CD4-positive, alpha-beta T cell treated with Interleukin-17A for 4 hours (primary cell): ENCODE data around the gene RUBCN.

ENCODE experiments used
- DNase-seq: peaks from one replicate; pipeline ENCODE4 v3.0.0-alpha.2; 2020; ENCODE audit warnings: mixed read lengths

RUBCN gene

GRCh38 chr3:197736491-197737318 is at the start of gene RUBCN:
TSS of gene RUBCN (minus strand) at chr3:197736904. CDS start at chr3:197736719, 185 bp downstream.
- DNase-seq = peak; percentile 94

DNA sequence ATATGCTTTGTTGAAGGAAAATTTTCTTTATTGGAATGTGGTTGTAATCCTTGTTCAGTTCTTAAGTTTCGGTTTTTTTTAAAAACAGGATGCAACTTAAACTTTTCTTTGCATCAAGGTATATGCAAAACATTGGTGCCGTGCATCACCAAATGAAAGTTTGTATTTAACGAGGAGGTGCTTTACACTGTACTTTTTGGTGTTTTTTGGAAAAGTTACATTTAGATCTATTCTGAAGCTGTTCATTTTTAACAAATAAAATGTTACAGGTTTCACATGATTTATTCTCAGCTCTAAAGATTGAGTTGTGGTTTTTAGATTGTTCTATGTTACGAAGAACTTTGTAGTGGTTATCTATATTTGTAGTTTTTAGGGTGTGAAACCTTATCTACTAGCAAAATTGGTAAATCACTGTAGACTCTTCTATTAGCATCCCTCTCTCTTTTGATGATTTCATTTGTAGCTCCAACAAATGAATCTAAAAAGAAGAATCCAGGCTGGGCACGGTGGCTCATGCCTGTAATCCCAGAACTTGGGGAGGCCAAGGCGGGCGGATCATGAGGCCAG is 47.4 kb upstream of the RUBCN start:
- DNase-seq = no peak

- no peak for DNase-seq
Observed at GRCh38 chr3:197782230-197782629, 45.5 kb upstream of the RUBCN start.

DNA sequence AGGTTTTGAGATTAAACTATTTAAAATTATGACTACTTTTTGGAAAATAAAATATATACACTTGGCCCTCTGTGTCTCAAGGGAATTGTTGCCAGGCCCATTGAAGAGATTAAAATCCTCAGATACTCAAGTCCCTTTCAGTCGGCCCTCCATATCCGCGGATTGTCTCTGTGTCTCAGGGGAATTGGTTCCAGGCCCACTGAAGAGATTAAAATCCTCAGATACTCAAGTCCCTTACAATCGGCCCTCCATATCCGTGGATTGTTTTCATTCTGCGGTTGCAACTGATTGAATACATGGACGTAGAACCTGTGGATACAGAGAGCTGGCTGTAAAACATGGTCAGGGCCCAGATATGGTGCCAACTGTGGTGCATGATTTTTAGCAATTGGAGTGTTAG is 38.6 kb upstream of the RUBCN start:
- no peak for DNase-seq

DNA sequence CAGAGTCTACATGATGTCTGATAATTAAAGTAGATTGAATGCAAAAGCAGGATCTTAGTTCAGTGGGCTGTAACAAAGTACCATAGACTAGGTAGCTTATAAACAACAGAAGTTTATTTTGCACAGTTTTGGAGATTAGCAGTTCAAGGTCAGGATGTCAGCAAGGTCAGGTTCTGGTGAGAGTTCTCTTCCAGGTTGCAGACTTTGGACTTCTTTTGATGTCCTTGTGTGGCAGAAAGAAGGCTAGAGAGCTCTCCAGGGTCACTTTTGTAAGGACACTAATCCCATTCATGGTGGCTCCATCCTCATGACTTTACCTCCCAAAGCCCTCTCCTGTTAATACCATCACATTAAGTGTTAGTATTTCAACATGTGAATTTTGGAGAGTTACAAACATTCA is 25.1 kb upstream of the RUBCN start:
- no peak for DNase-seq

- no peak for DNase-seq
Observed at GRCh38 chr3:197758512-197758911, 21.8 kb upstream of the RUBCN start.

DNA sequence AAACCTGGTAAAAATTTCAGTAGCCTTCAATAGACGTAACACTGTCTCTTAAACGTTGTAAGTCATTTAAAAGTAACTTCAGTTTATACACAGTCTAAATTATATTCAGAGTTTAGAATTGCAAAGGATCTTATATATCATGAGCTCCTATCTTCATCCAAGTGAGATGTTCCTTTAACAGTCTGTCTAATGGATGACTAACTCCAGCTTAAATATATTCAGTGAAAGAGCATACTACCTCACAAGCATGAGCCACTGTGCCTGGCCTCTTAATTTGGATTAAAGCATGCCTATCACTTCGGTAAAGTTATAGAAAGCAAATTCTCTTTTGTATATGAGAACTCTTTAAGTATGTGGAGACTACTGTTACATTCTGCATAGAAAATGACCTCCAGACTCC is 20.0 kb upstream of the RUBCN start:
- DNase-seq = no peak

DNA sequence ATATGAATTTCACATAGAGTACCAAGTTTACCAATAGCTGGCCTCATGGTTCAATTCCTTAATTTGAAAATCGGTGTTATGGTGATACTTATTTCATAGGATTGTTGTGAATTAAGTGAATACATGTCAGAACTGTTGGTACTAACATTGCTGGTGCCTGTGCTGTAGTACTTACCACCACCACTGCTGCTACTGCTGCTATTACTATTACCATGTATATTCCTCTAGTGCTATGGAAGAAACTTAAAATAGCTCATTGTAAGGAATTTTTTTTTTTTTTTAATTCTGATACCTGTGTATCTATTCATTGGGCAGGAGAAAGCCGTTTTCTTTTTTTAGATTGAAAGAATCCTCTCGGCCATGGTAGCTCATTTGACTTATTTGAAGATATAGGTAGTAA is 16.6 kb upstream of the RUBCN start:
- no peak for DNase-seq

GRCh38 chr3:197752107-197752506 is 15.4 kb upstream of the RUBCN start:
- no peak for DNase-seq

DNA sequence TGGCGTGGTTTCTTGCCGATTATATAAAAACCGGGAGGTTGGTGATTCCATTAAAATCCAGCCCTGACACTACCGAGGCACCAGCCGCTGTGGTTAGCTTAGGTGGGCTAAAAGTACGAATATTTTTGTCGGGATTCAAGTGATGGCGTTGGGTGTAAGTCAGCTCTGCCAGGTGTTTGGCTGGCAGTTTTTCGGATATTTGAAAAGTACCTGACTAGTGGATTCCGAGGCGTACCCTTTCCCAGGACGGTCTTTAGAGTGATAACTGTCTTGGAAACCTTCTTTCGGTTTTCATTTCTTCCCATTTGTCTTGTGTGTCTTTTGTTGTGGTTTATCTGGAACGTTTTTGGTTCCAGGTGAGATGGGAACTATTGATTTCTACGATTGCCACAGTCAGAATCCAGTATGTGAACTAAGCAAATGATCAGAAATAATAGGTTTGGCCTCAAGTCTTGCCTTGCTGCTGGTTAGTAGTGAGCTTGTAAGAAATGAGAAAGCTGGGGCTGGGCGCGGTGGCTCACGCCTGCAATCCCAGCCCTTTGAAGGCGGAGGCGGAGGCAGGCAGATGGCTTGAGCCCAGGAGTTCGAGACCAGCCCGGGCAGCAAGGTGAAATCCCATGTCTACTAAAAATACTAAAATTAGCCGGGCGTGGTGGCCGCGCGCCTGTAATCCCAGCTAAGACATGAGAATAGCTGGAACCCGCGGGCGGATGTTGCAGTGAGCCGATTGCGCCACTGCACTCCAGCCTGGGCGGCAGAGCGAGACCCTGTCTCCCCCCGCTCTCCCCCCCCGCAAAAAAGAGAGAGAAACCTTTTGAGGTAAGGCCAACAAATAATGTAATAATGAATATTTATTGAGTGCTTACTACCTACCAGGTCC is 14.4 kb upstream of the RUBCN start:
- peak; percentile 48 for DNase-seq

DNA sequence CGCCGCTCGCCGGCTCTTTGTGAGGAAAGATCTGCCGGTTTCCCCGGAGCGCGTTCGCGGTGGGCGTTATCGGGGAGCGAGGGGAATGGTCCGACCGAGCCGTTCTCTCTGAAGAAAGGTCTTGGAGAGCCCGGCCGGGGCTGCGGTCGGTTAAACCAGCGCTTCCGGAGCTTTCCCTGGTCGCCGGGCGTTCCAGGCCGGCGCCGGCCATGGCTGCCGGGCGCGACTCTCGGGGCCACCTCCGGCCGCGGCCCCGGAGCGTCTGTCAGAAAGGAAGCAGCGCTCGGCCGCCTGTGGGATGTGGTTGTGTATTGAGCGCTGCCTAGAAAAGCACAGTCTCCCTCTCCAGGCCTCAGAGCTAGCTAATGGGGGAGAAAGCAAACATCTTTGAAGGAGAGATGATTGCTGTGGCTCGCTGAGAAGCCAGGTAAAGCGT is 13.7 kb upstream of the RUBCN start:
- DNase-seq = peak; percentile 70

DNA sequence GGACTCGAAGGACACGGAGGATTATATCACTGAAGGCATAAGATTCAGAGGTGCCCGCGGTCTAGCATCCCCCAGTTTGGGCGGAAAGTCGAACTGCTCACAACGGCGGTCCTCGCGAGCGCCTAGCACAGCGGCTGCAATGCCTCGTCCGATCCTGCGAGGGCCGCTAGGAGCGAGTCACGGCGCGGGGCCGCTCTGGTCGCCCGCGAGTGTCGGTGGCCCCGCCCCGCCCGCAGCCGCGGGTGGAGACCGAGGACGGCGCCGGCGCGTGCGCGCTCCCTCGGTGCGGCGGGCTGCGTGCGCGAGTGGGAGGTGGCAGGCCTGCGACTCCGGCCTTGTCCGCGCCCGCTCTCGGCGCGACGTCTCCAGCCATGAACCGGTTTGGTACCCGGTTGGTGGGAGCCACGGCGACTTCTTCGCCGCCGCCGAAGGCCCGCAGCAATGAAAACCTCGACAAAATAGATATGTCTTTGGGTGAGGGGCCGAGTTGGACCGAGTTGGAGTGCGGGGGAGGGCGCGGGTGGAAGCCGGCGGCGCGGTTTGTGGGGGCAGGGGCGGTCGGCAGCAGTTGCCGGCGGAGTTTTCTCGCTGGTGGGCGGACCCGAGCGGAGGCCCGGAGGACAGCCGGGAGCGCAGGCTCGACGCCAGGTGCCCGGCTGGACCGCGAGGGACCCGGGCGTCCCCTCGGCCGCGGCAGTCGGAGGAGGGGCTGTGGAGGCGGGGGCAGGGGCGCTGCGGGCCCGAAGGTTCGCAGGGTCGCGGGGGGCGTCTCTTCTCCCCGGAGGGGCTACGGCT is 13.1 kb upstream of the RUBCN start, which contains the start of gene FYTTD1:
TSS of gene FYTTD1 (plus strand) at position 283 of the 795 bp plus-strand sequence. CDS start at position 372, 89 bp downstream.
- DNase-seq = peak; percentile 94

DNA sequence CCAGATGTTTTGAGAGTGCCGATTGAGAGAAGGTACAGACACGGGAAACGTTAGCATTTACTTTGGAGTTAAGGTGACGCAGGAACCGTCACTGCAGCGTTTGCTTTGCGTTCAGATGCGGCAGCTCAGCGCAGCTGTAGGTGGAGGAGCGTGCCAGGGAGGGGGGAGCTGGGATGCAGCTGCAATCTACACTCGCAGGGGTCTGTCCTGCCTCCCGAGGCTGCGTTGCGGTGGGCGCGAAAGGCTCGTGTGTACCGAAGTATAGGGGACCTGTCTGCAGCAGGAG is 12.6 kb upstream of the RUBCN start:
- DNase-seq = peak; percentile 71

DNA sequence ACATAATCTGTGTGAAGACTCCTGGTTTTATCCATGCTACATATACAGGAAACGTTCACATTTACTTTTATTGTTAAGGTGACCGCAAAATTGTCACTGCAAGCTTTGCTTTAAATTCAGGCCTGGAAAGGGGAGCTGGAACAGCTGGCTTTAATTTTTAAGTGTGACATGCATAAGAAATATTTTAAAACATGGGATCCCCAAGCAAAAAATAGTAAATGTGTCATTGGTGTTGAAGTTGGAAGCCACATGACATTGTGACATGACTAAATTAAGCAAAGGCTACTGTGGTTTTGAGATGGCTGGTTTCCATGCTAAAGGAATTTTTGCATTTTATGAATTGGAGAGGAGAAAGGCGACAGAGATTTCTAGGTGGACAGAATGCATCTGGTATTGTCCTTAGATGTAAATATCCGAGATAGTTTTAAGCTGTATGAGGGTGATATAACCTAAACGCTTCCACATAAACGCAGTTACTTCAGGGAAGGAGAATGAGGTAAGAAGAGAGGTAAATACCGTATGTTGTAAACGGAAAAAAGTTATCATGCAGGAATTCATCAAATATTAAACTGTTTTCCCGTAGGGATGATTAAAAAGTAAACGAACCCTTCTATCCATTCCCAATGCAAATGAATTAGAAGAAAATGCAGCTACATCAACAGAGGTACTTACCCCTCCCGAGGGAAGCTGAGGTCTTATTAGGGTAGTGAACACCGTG is 12.1 kb upstream of the RUBCN start:
- DNase-seq = no peak

- no peak for DNase-seq
Observed at GRCh38 chr3:197746801-197747237, 10.1 kb upstream of the RUBCN start.

DNA sequence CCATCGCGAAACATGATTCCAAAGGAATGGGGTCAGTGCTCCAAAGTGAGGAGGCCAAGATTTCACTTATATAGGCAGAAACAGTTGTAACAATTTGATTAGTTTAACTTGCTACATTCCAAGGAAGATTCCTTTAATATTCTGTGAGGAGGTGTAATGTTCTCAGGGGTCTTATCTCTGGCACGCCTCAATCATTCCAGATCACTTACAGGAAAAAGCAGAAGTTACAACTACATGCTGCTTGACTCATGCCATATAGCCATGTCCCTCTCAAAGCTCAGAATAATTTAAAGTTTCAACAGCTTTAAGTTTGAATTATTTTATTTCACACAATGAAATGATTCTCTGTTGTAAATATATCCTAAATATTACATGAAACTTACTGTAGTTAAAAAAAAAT is 9.5 kb upstream of the RUBCN start:
- no peak for DNase-seq

- DNase-seq = no peak
Observed at GRCh38 chr3:197742787-197743186, 6.1 kb upstream of the RUBCN start.

- no peak for DNase-seq
Observed at GRCh38 chr3:197737749-197738462, 1.2 kb upstream of the RUBCN start.

DNA sequence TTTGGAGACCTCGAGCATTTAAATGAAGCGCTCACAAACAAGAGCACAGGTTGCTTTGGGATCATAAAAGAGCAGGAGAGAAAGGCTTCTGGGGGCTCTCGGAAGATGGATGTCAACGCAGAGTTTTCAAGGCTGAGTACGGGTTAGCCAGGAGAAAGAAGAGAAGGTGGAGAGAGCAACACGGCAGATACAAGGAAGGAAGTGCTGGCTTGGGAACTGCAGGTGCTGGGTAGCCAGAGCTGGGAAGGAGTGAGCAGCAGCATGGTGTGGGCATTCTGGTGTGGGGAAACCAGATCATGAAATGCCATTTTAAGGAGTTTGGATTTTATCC is 580 bp upstream of the RUBCN start:
- peak; percentile 7 for DNase-seq

DNA sequence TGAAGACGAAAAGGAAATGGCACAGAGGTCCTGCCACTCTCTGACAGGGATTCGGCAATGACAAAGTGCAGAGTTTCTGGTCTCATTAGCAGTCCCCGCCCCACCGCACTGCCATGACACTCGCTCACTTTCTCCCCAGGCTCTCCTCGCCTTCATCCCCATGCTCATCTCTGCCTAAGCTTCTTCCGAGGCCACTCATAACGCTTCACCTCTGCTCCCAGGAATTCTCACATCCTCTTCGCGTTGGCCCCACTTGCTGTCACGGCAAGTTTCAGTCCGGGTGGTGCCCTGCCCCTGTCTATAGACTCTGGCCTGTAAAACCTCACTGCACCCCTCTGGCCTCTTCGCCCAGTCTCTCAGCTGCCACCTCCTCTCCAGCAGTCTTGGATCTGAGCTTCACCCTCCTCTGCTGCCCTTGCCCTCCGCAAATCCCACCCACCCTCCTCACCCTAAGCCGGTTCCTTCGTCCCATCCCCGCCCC is 654 bp downstream of the RUBCN start:
- peak; percentile 57 for DNase-seq

DNA sequence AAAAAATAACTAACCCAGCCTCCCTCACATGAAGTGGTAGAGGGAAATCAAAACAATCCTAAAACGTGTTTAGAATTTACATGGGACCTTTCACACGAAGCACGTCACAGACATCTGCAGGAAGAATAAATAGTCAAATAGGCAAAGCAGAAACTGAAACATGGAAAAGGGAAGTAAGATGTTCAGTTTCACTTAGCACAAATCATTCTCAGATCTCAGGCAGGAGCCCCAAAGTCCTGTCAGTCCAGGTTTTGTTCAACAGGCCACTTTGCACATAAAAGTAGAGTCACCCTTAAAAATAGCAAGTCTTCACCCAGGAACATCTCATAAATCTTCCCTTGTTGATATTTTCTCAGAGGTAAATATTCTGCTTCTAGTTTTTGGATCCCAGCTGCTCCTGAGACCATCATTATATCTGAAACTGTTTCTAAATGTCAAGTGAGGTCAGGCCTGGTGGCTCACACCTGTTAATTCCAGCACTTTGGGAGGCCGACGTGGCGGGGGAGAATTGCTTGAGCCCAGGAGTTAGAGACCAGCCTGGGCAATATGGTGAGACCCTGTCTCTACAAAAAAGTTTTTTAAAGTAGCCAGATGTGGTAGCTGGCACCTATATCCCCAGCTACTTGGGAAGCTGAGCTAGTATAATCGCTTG is 1.9 kb downstream of the RUBCN start:
- no peak for DNase-seq
